NCI-H526 (cell line): ENCODE data around the gene WDR27.

Experiments
- DNase-seq, 2 experiments: peaks; one replicate each; lab custom pipeline; 2025; lab: John Stamatoyannopoulos, UW

Gene WDR27

DNA sequence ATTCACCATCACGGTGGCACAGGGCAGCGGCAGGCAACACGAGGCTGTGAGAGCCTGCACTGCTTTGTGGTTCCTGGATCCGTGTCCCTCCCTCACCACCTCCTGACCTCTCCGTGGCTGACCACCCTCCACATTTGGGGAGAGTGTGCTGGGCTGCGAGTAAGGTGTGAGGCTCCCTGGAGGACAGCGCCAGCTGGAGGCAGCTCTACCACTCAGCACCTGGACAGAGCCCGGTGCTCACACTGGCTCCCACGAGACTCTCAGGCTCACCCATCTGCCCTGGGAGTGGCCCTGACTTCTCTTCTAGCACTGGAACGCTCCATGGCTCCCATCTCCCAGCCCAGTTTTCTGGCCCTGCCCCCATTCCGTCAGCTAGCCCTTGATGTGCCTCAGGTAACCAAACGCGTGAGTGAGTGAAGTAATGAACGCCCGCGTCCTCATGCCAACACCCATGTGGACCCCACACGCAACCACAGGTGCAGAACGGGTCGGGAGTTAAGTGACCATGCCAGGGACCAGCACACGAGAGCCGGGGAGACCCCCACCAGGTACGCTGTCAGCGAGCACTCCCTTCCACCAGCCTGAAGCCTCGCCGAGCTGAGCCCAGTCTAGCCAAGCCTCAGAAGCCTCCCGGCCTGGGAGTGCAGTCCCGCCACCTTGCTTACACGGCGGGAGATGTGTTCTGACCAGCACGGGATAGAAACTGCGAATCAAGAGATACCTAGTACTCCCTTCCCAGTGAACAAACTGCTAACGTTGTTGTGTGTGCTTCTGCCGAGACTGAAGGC, 137.2 kb downstream of the WDR27 start:
- DNase-seq, result no peak

DNA sequence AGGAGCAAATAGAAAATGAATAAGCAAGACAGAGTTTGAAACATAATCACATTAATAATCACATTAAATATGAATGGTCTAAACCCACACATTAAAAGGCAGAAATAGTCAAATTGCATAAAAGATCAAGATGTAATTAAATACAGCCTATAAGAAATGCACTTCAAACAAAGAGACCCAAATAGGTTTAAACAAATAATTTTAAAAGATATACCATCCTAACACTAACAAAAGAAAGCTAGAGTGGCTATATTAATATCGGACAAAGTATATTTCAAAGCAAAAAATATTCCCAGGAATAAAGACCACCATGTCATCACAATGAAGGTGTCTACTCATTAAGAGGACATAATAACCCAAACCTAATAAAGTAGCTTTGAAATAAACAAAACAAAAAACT, 140.2 kb downstream of the WDR27 start:
- no peak for DNase-seq

DNA sequence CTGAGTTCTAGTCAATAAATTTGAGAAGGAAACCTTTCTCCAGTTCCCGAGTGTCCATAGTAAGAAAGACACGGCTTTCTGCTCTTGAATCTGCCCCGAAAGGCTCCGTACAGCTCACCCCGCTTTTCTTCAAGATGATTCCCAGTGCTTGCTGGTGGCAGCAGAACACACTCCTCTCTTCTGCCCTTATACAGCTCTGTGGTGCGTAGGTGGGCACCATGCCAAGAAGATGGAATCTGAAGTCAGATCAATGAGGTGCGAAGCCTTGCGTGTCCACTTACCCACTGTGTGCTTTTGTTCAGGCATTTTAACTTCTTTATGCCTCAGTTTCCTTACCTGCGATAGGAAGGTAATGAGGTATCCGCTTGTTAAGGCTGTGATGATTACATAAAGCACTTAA, 142.2 kb downstream of the WDR27 start:
- no peak for DNase-seq

DNA sequence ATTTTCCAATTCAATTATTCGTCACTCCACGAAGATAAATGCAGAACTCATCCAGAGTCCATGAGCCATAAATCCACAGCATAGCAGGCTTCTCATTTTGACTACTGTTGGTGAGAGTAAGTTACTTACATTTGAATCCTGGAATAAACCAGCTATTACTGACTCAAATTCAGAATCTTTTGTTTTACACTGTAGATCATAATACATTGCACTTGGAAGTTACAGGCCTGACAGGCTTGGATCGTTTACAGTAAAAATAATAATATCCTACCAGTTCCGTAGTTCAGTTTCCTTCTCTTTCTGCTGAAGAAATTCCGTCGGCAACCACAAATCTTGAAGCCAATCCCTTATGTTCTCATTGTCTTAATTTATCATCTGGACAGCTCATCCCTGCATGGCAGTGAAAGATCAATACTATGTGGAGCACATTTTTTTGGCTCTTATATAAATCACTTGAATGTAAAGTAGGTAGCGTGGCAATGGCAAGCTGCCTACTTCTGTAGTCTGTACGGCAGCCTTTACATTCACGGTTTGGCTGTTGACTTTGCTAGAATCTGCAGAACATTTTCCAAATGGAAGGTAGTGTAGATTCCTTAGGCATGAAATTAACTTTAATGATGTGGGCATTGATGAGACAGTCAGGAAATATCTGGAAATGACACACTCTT, 142.9 kb downstream of the WDR27 start:
- no peak for DNase-seq

DNA sequence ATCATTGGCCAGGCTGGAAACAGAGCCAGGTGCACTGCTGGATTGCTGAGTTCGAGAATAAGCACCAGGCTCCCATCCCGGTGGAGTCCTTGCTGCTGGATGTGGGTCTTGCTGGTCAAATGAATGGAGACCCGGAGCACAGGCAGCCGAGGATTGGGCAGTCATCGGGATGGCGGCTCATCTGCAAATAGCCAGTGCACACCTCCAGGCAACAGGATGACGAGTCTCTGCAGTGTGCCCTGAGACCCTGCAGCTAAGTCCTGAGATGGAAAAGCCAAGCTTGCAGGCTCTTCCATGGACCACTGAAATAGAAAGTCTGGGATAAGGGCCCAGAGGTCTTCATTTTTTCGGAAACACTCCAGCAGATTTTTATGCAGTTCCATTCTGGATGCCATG, 143.5 kb downstream of the WDR27 start:
- no peak for DNase-seq

DNA sequence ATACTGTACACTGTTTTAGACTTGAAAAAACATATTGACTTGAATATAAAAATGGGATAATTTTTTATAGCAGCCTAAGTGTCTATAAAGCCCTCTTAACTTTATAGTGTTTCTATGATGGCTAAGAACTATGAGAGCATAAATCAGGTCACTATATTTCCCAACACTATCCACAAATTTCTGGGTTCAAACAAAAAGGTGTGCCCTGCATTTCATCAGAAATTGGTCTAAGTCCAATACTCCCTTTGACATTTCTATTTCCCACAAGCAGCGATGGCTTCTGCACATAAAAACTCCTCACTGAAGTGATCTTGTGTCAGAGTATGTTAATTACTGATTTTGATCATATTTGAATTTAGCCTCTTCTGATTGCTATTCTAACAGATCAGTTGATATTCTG, 143.9 kb downstream of the WDR27 start:
- DNase-seq, result no peak

DNA sequence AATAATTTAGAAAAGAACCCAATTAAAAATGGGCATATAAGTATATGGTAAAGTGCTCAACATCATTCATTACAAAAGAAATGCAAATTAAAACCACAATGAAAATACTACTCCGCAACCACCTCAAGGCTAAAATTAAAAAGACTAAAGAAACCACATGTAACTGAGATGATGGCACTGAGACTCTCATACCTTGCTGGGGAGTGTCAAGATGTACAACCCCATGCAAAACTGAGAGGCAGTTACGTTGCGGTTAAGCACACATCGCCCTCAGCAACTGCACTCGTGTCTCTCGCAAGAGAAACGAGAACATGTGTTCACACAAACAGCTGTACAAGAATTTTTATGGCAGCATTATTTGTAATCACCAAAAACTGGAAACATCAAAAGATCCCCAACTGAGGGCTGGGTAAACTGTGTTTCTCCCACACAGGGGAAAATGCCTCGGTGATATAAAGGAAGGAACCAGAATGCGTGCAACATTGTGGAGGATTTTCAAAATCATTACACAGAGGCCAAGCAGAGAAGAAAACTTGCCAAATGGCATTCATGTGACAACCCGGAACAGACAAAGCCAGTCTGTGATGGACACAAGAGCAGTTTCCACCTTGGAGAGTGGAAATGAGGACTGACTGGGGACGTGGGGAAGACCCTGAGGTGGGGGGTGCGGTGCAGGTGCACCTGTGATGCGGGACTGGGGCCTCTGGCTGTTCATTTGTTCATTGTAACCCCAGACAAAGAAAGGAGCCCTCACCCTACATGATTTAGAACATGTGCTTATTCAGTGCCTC, 144.9 kb downstream of the WDR27 start:
- DNase-seq, result peak; percentile 13 to 24

DNA sequence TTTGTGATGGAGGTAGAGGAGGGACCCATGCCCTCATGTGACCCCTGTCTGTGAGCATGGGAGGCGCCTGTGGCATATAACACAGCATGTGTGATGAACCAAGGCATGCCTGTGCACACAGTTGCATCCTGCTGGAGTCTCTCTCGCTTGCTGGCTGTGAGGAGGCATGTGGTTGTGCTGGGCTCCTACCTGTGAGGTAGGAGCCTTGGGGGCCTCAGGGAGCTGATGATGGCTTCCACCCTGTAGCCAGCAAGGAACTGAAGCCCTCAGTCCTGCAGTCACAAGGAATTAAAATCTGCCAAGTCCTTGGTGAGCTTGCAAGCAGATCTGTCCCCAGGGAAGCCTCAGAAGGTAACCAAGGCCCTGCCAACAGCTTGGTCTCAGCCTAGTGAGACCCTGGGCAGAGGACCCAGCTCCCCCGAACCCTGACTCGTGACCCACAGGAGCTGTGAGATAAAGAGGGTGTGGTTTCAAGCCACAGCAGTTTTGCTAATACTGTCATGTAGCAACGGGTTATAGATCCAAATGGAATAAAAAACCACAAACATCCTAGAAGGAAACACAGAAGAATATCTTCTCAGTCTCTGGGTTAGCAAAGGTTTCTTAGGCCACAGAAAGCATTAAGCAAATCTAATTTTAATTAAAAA, 145.7 kb downstream of the WDR27 start:
- no peak for DNase-seq

DNA sequence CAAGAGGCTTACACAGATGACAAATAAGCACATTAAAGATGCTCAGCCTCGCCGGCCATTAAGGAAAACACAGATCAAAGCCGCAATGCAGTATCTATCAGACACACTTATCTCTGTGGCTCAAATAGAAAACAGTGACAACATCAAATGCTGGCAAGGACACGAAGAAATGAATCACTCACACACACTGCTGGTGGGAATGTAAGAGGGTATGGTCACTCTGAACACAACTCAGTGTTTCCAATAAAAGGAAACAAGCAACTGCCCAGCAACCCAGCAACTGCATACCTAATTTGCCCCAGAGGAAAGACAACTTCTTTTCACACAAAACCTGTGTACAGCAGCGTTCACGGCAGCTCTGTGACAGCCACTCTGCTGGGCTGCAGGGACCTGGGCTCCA, 155.8 kb downstream of the WDR27 start:
- no peak for DNase-seq

DNA sequence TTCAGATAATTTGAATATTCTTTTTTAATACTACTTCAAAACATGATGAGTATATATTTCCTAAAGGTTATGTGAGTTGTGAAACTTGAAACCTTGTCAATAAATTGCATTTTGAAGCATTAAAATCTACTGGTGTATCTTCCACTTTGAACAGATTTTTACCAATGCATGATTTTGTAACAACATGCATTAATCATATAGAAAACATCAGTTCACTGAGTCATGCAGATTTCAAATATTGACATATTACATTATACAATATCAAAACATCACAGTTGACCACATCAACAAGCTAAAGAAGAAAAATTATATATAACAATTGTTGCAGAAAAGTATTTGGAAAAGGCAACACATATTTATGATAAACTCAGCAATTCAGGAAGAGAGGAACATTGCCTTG, 158.1 kb downstream of the WDR27 start:
- DNase-seq, result no peak

DNA sequence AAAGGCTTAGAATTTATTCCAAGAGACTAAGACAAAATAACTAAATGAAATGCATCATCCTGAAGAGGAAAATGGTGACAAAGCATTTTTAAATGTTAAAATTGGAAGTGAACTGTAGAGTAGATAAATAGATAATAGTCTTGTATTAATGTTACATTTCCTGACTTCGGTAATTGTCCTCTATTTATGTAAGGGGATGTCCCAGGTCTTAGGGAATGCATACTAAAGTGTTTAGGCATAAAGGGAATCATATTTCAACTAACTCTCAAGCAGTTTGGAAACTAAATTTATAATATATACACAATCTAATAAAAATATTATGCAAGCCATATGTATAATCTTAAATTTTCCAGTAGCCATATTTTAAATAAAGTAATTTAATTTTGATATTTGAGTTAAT, 159.3 kb downstream of the WDR27 start:
- DNase-seq, result no peak

DNA sequence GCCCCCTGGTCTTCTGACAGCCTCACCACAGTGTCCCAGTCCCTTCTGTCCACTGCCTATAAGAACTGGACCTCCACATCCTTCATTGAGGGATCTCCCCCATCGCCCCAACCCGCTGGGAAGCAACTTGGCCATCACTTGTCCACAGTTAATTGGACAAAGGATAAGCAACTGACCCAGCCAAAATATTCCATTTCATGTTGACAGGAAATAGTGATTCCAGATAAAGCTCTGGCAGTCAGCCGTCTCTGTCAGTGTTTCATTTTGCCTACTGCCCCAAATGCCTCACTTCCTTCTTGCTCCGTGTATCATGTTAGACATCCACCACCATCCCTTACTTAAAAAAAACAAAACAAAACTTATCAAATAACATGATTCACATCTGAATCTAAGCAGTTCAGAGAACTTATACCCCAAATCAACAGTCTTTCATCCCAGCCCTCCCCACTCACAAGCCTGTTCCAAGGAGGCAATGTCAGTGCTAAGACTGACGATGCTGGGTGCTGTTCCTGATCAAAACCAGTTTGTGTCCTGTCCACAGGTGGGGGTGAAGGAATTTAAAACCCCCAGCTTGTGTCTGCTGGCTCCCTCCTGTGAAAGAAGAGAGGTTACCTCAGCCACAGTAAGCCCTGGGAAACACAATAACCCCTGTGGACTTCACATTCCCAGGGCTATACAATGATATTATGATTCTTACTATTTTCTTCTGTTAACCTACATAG, 162.5 kb downstream of the WDR27 start:
- DNase-seq, result no peak

DNA sequence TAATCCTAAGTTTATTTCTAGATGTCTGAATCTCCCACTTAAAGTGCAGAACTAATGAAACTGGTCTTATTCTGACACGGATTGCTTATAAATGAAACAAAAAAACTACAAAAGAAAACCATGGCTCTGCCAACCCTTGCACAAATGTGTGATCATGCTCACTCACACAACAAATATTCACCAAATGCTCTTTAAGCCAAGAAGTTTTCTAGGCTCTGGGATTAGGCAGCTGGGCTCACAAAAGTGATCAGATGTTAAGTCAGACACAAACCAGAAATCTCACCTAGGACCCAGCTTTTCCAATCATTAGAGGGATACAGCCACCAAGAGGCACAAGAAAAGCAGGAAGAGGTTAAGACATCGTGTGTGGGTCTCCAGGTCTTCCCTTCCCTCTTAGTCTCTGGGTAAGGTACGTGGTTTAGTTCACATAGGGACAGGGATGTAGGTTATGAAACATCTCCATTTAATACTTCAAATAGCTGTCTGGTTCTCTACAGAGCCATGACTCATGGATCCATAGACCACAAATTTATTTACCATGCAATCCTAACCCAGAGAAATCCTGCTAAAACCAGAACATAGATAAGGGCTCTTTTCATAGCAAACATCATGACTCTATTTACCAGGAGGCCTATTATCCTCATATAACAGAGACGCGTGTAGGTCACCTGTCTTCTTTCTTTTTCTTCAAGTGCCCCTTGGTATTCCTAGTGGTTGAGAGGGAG, 165.2 kb downstream of the WDR27 start:
- DNase-seq, result no peak

DNA sequence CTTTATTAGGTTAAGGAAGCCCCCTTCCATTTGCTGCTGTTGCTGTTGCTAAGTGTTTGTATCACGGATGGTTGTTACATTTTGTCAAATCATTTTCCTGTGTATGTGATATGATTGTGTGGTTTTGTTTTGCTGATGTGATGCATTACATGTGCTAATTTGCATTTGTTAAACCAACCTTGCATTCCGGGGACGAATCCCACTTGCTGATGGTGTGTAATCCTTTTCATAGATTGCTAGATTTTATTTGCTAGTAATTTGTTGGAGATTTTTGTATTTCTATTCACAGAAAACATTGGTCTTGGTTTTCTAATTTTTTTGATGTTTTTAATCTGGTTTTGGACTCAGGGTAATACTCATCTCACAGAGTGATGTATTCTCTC, 167.8 kb downstream of the WDR27 start:
- DNase-seq, result no peak

DNA sequence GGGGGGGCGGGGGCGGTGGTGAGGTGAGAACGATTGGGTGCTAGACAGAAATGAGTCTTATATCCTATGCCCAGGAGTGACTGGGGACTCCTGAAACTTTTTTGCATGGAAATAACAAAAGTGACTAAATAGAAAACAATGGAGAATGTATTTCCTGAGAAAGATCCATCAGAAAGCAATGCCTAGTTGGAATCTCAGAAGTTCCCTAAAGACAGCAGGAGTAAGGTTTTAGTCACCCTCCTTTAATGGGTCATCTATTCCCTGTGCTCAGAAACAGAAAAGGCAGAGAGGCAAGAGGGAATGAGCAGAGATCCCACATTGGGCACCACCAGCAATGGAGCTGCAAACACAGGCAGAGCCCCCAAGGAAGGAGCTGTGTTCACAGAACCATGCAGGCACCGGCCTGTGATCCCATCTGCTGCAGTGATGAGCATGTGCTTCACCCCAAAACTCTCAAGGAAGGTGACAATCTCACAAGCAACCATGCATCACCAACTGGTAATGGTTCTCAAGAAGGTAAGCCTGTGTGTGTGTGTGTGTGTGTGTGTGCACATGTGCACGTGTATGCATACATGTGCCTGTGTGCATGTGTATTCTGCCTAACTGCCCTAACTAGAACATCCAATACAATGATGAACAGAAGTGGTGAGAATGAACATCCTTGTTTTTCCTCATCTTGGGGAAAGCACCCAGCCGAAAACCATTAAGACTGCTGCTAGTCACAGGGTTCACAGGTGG, 168.4 kb downstream of the WDR27 start:
- DNase-seq, result no peak

DNA sequence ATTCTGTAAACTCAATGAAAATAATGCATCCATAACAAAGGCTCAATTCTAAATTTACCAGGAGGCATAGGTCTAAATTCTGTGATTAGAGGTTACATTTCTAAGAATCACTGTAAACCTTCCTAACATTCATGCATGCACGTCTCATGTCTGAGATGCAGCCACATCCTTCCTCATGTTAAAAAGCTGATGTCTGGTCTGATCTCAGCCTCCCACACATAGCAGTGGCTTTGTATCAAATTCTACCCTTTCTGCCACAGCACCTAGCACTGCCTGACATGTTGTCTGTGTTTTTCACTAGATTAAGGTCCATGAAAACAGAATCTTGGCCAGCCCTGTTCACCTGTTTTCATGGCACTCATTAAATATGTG, 171.1 kb downstream of the WDR27 start:
- no peak for DNase-seq

DNA sequence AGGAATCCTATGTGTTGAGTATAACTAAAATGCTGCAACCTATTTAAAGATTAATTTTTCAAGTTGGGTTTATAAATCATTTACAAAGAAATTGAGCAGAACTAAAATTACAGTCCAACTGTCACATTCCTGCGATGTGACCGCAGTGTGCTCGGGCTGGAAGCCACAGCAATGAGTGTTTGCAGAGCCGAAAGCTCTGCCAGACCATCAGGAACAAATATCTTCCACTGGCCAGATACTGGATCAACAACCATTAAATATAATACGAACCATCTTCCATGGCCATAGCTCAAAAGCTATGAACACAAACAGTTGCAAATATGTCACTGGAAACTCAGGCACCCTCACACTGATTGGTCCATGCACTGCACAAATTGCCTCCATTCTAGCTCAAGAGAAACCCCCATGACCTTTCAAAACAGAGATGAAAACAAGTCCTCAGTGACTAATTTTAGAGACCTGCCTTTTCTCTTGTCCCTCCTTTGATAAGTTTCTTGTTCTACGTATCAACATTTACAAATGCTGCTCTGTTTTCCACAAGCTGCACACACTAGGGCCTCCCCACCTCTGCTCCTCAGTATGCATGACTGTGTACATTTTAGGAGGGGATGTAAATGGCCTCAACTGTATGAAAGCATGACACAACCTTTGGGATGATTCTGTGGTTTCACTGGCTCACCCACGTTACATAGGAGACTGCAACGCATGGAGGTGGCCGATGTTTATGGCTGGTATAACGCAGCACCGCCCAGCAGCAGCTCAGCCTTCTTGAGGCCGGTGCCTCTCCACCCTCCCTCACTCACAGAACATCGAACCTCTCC, 171.7 kb downstream of the WDR27 start:
- no peak for DNase-seq

DNA sequence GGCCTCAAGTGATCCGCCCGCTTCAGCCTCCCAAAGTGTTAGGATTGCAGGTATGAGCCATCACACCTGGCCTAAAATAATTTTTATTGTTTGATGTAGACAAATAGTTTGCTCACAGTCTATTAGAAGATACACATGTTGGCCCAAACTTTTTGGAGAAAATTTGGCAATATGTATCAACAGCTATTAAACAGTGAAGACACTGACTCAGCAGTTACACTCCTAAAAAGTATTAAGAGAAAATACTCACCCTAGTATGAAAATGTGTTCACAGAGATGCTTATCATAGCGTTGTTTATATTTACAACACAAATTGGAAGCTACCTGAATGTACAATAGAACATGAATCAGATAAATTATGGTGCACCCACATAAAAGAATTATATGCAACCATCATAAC, 173.1 kb downstream of the WDR27 start:
- no peak for DNase-seq

DNA sequence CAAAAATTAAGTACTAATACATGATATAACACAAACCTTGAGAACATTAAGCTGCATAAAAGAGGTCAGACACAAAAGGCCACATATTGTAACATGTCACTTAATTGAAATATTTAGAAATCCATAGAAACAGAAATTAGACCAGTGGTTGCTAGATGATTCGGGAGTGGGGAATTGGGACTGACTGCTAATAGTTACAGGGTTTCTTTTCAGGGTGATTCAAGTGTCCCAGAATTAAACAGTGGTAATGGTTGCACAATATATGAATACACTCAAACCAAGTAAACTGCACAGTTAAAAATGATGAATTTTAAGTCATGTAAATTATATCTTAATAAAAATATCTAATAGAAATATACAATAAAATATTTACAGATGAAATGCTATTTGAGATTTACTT, 174.5 kb downstream of the WDR27 start:
- DNase-seq, result no peak

DNA sequence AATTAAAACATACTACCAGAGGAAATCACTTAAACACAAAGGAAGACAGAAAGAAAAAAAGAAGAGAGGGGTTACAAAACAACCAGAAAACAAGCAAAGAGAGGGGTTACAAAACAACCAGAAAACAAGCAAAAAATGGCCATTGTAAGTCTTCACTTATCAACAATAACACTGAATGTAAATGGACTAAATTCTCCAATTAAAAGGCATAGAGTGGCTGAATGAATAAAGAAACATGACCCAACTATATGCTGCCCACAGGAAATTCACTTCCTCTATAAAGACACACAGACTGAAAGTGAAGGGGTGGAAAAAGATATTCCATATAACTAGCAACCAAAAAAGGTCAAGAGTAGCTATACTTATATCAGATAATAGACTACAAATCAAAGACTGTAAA, 180.0 kb downstream of the WDR27 start:
- no peak for DNase-seq
